ENCODE data around the gene TMEM229B.
"Not testable (repeated sequence)": the region's sequence is repeated elsewhere in the genome, so short reads cannot be mapped to it uniquely, and the experiment has no call there.

TMEM229B gene

DNA sequence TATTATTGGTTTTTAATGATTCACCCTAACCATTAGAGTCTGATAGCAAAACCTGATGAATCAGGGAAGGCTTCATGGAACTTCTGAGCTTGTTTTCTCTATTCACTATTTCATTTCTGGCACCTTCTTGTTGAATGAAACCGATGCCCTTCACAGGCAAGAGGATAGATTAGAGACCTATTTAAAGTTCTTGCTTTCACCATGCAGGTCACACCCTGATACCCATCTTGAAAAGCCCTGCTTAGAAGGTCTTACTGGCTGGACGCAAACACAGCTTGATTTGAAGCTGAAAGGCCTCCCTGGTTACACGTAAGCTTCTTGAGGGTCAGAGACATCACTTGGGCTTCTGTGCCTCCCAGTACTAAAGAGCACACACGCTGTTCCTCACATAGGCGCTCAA lies 29.2 kb downstream of the TMEM229B start:
- no peak for DNase-seq (ENCODE audit: low read depth)
- H3K4me3 ChIP-seq (ENCODE audit: low read length) = no peak overlapping the region
- TF ChIP-seq, protein P1, sequence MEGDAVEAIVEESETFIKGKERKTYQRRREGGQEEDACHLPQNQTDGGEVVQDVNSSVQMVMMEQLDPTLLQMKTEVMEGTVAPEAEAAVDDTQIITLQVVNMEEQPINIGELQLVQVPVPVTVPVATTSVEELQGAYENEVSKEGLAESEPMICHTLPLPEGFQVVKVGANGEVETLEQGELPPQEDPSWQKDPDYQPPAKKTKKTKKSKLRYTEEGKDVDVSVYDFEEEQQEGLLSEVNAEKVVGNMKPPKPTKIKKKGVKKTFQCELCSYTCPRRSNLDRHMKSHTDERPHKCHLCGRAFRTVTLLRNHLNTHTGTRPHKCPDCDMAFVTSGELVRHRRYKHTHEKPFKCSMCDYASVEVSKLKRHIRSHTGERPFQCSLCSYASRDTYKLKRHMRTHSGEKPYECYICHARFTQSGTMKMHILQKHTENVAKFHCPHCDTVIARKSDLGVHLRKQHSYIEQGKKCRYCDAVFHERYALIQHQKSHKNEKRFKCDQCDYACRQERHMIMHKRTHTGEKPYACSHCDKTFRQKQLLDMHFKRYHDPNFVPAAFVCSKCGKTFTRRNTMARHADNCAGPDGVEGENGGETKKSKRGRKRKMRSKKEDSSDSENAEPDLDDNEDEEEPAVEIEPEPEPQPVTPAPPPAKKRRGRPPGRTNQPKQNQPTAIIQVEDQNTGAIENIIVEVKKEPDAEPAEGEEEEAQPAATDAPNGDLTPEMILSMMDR (conservative IDR thresholded peaks at IDR 0.05; ENCODE audit: low read length) = no peak

DNA sequence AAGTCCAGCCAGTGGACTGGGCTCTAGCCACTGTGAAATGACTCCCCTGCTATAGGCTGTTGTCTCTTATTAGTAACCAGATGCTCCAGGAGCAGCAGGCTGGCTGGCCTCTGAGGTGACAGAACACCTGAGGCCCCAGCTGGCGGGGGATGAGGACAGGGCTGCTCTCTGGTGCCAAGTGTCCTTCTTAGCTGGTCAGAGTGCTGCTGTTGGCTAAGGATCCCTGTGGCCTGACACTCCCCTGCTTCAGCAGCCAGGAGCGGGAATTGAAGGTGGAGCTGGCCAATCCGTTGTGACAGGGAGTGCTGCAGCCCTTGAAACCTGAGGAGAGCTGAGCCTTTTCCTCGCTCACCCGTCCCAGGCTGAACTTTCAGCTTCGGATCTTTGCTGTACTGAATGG lies 30.7 kb downstream of the TMEM229B start:
- no peak overlapping the region for H3K4me3 ChIP-seq (ENCODE audit: low read length)
- TF ChIP-seq, protein P1 (conservative IDR thresholded peaks at IDR 0.05; ENCODE audit: low read length) = no peak
- DNase-seq (ENCODE audit: low read depth) = no peak

DNA sequence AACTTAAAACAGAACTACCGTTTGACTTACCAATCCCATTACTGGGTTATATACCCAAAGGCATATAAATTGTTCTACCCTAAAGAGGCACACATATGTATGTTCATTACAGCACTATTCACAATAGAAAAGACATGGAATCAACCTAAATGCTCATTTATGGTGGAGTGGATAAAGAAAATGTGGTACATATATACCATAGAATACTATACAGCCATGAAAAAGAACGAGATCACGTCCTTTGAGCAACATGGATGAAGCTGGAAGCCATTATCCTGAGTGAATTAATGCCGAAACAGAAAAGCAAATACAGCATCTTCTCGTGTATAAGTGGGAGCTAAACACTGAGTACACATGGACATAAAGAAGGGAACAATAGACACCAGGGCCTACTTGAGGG lies 31.8 kb downstream of the TMEM229B start:
- H3K4me3 ChIP-seq (ENCODE audit: low read length) = no peak overlapping the region
- TF ChIP-seq, protein P1 (conservative IDR thresholded peaks at IDR 0.05; ENCODE audit: low read length) = no peak
- no peak for DNase-seq (ENCODE audit: low read depth)

DNA sequence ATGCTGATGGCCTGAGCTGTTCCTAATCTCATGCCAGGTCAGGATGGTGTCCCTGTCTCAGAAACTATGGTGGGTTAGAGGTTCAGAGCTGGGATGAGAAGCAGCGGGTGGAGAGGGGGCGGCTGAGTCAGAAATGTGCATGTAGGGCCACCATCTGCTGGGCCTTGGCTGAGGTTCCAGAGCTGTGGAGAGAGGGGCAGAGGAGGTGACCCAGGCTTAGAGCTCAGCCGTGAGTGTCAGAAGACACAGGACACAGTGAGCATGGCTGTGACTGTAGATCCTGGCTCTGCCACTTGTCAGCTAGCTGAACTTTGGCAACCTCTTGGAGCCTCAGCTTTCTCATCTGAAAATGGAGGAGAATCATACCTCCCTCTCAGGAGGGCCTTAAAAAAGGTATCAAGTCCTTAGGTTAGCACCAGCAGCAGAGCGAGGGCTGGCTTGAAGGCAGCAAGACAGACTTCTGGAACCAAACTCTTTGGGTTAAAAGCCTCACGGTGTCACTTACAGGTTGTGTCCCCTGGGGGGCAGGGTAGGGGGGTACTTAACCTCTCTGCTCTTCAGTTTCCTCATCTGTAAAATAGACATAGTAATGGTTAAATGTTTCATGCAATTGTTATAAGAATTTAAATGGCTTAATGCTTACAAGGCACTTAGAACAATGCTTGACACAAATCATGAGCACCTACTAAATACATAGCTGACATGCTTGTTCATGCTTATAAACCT lies 34.8 kb downstream of the TMEM229B start:
- TF ChIP-seq, protein P1 (conservative IDR thresholded peaks at IDR 0.05; ENCODE audit: low read length) = no peak
- H3K4me3 ChIP-seq (ENCODE audit: low read length) = no peak overlapping the region
- DNase-seq (ENCODE audit: low read depth) = no peak

DNA sequence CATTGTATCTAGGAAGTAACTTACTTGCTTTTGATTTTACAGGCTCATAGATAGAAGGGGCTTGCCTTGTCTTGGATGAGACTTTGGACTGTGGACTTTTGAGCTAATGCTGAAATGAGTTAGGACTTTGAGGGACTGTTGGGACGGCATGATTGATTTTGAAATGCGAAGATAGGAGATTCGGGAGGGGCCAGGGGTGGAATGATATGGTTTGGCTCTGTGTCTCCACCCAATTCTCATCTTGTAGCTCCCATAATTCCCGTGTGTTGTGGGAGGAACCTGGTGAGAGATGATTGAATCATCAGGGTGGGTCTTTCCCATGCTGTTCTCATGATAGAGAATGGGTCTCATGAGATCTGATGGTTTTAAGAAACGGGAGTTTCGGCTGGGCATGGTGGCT lies 36.9 kb downstream of the TMEM229B start:
- not testable (repeated sequence) for H3K4me3 ChIP-seq (ENCODE audit: low read length); DNase-seq (ENCODE audit: low read depth)

DNA sequence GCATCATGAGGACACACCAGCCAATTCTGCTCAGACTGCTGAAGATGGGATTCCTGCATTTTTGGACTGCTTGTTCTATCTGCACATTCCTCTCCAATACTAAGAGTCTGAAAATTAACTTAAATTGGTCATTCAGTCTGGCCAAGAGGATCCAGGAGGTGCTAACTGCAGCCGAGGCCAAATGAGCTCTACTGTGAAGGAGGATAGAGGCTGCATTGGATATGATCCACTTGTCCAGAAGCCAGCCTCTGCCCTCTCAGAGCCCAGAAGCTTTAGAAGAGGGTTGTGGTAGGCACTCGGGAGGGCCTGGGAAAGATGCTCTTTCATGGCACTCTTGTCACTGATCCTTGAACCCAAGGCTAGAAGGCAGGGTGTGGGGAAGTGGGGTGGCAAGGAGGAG lies 39.4 kb downstream of the TMEM229B start:
- TF ChIP-seq, protein P1 (conservative IDR thresholded peaks at IDR 0.05; ENCODE audit: low read length) = no peak
- no peak for DNase-seq (ENCODE audit: low read depth)
- H3K4me3 ChIP-seq (ENCODE audit: low read length) = no peak overlapping the region

DNA sequence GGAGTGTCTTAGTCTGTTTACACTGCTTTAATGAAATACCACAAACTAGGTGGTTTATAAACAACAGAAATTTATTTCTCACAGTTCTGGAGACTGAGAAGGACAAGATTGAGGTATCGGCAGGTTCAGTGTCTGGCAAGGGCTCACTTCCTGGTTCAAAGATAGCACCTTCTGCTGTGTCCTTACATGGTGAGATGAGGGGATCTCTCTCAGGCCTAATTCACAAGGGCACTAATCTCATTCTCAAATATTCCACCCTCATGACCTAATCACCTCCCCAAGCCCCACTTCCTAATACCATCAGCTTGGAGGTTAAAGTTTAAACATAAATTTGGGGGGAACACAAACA lies 41.5 kb downstream of the TMEM229B start:
- no peak overlapping the region for H3K4me3 ChIP-seq (ENCODE audit: low read length)
- no peak for DNase-seq (ENCODE audit: low read depth)
- TF ChIP-seq, protein P1 (conservative IDR thresholded peaks at IDR 0.05; ENCODE audit: low read length) = no peak
